ENCODE data around the gene ATRIP.

- TF ChIP-seq CTCF (IDR thresholded peaks at IDR 0.05) (no peak), POLR2A (IDR thresholded peaks at IDR 0.05) (no peak)
Measured at GRCh38 chr3:48419149-48419548, 27.4 kb upstream of the ATRIP start.

All from heart left ventricle (tissue), 13 donors.